ENCODE measurements around the gene TRIM41.

GRCh38 chr5:181241393-181241975, 18.4 kb downstream of the TRIM41 start:
- peak; percentile 31; the same call in 1 of the 2 replicates for TF ChIP-seq POLR2AphosphoS5 (IDR thresholded peaks at IDR 0.05; ENCODE audit: low read depth, low read length)
- TF ChIP-seq, protein P1, sequence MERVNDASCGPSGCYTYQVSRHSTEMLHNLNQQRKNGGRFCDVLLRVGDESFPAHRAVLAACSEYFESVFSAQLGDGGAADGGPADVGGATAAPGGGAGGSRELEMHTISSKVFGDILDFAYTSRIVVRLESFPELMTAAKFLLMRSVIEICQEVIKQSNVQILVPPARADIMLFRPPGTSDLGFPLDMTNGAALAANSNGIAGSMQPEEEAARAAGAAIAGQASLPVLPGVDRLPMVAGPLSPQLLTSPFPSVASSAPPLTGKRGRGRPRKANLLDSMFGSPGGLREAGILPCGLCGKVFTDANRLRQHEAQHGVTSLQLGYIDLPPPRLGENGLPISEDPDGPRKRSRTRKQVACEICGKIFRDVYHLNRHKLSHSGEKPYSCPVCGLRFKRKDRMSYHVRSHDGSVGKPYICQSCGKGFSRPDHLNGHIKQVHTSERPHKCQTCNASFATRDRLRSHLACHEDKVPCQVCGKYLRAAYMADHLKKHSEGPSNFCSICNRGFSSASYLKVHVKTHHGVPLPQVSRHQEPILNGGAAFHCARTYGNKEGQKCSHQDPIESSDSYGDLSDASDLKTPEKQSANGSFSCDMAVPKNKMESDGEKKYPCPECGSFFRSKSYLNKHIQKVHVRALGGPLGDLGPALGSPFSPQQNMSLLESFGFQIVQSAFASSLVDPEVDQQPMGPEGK (CRISPR knock-in tag; IDR thresholded peaks at IDR 0.05) = no peak
